Fibroblast of villous mesenchyme (primary cell): ENCODE results near the gene LRRK1. TPM values are rescaled to one million over a fixed set of nuclear protein-coding genes. Genes with fewer than 3 reads are reported as not detected.
A peak's percentile ranks its signal among the peaks of the same experiment; 100 is the strongest.

Source experiments
- DNase-seq: peaks from one replicate; pipeline ENCODE4 v3.0.0-alpha.2; 2010; ENCODE audit warnings: low read depth
- H3K4me3 ChIP-seq: 2 replicates; pipeline ENCODE4 v1.5.1; 2011; ENCODE audit warnings: low read depth, mild to moderate bottlenecking, low read length
- total RNA-seq: library from RNA; depleted of rRNA; stranded (reverse); fragments of >200 nt; gene quantifications from 2 replicates; pipeline ENCODE4 v1.2.3, GENCODE V29; 2012
- TF ChIP-seq, protein P1 (sequence below): IDR thresholded peaks from 2 replicates; pipeline ENCODE4 v1.5.1; 2012; ENCODE audit warnings: low read depth, mild to moderate bottlenecking, low read length; ENCODE audit not compliant: insufficient read depth

Gene LRRK1
- total RNA-seq, 1 donor: 10.8 TPM

- TF ChIP-seq, protein P1, sequence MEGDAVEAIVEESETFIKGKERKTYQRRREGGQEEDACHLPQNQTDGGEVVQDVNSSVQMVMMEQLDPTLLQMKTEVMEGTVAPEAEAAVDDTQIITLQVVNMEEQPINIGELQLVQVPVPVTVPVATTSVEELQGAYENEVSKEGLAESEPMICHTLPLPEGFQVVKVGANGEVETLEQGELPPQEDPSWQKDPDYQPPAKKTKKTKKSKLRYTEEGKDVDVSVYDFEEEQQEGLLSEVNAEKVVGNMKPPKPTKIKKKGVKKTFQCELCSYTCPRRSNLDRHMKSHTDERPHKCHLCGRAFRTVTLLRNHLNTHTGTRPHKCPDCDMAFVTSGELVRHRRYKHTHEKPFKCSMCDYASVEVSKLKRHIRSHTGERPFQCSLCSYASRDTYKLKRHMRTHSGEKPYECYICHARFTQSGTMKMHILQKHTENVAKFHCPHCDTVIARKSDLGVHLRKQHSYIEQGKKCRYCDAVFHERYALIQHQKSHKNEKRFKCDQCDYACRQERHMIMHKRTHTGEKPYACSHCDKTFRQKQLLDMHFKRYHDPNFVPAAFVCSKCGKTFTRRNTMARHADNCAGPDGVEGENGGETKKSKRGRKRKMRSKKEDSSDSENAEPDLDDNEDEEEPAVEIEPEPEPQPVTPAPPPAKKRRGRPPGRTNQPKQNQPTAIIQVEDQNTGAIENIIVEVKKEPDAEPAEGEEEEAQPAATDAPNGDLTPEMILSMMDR: no peak
- H3K4me3 ChIP-seq: no peak overlapping the region
- no peak for DNase-seq
These were observed 123.9 kb downstream of the LRRK1 start for GRCh38 chr15:101043011-101043410.

DNA sequence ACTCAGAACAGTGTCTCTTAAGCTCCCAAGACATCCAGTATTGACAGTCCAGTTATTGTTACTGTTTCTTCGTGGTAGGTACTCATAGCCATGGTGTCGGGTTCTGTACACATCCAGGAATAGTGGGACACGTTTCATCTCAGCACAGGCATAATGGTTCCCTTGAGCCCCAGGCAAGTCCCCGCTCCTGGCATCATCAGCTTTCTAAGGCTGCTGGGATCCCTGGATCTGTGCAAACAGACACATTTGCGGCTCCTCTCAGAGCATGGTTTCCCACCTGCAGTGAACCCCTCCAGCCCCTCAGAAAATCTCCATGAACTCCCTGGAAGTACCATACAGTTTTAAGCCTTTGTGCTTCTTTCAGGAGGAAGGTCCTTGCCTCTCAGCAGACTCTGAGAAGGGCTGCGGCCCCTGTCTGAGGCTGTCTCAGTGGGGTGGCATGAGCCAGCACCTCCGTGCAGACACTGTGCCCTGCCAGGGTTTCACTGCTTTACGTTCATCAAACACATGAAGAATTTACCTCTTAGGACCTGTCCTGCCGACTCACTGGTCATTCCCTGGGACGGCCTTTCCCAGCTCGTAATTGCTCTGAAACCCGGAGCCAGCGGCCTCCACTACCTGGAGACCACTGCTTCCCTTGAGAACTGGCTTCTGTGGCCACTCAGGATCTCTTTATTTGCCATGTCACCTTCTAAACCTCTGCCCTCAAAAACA lies 124.9 kb downstream of the LRRK1 start:
- no peak for DNase-seq
- TF ChIP-seq, protein P1: no peak
- H3K4me3 ChIP-seq: no peak overlapping the region

GRCh38 chr15:101044625-101045235 lies 125.6 kb downstream of the LRRK1 start:
- TF ChIP-seq, protein P1: no peak
- no peak for DNase-seq
- H3K4me3 ChIP-seq: no peak overlapping the region

DNA sequence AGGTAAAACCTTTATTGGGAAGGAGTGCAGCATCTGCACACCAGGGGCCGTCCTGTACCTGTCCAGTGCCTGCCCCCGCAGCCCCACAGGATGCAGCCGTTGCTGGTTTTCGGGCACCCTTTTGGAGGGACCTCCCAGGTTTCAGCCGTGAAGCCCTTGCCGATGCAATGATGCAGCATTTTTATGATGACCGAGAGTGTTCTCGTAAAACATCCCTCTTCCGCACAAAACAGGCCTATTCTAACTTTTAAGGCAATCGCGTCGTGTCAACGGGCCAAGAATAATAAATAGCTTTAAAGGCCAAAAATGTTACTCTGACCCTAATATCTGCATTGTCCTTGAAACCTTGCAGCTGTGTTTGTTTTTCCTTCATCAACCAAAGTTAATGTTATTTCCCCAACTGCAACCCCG lies 126.1 kb downstream of the LRRK1 start:
- peak; percentile 87 for DNase-seq
- TF ChIP-seq, protein P1: no peak
- no peak overlapping the region for H3K4me3 ChIP-seq

GRCh38 chr15:101045835-101046691 lies 126.9 kb downstream of the LRRK1 start:
- DNase-seq: no peak
- TF ChIP-seq, protein P1: no peak
- no peak overlapping the region for H3K4me3 ChIP-seq

DNA sequence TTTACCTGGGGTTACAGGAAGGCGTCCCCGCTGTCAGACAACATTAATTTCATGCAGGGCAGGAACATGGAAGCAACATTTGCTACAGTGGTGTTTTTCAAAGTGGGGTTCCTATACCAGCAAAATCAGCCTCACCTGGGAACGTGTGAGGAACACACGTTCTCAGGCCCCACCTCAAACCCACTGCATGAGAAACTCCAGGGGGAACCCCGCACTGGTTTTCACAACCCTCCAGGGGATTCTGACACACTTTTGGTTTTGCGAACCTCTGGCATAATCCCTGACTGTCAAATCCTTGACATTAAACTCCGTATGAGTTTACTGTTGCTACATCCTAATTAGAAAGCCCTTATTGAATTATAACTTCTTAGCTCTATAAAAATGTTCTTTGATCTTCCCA lies 127.7 kb downstream of the LRRK1 start:
- peak; percentile 34 for DNase-seq
- H3K4me3 ChIP-seq: no peak overlapping the region
- TF ChIP-seq, protein P1: no peak
